K562 (cell line): ENCODE results near the gene KAZN.

Experiments
- BMI1 ChIP-seq: fragments of 150-350 bp; IDR thresholded peaks from 2 replicates; pipeline ENCODE4 v1.6.1; 2014; ENCODE audit warnings: low read length
- CREB1 ChIP-seq, 2 experiments: sonication (generic) in 1 of 2; formaldehyde crosslinking in 1 of 2; IDR thresholded peaks; 2 replicates each; pipeline versions ENCODE4 v1.6.1 to v1.8.0; 2012 to 2022; ENCODE audit warnings: inconsistent platforms in 1 of 2, mild to moderate bottlenecking in 1 of 2, missing genetic modification reagents in 1 of 2, moderate library complexity in 1 of 2
- CTBP1 ChIP-seq: fragments of 450-650 bp; IDR thresholded peaks from 2 replicates; pipeline ENCODE4 v1.6.1; 2016; ENCODE audit warnings: borderline replicate concordance
- JUN ChIP-seq, 2 experiments: sonication (generic) in 1 of 2; formaldehyde crosslinking in 1 of 2; IDR thresholded peaks; 2 replicates each; pipeline versions ENCODE4 v1.6.1 to v1.8.0; 2012 to 2022; ENCODE audit warnings: borderline replicate concordance in 2 of 2, mild to moderate bottlenecking in 2 of 2, improper control_type of control experiment in 1 of 2, low read depth in 1 of 2, low read length in 1 of 2, missing genetic modification reagents in 1 of 2
- TCF7 ChIP-seq: sonication (generic); IDR thresholded peaks from 2 replicates; pipeline ENCODE4 v1.6.1; 2016; ENCODE audit warnings: antibody characterized with exemption, borderline replicate concordance
- TF ChIP-seq, protein P1 (sequence below), 3 experiments: IDR thresholded peaks in 2 of 3; conservative IDR thresholded peaks in 1 of 3; 2 replicates each; pipeline ENCODE4 v1.5.1; 2011 to 2012; ENCODE audit warnings: low read length in 3 of 3, mild to moderate bottlenecking in 3 of 3, control low read depth in 2 of 3, improper control_type of control experiment in 1 of 3, inconsistent platforms in 1 of 3, low read depth in 1 of 3, mixed read lengths in 1 of 3, moderate library complexity in 1 of 3; ENCODE audit not compliant: insufficient read depth in 2 of 3
- TF ChIP-seq, protein P2 (sequence below): fragments of 250-450 bp; sonication (Bioruptor Pico); IDR thresholded peaks from 2 replicates; pipeline ENCODE4 v1.8.0; 2022; ENCODE audit warnings: inconsistent platforms, mild to moderate bottlenecking, moderate library complexity, borderline replicate concordance
- TF ChIP-seq, protein P3 (sequence below): fragments of 150-350 bp; conservative IDR thresholded peaks from 2 replicates; pipeline ENCODE4 v1.6.1; 2014; ENCODE audit warnings: low read length

- no peak for TF ChIP-seq CTBP1
- TF ChIP-seq, protein P1, sequence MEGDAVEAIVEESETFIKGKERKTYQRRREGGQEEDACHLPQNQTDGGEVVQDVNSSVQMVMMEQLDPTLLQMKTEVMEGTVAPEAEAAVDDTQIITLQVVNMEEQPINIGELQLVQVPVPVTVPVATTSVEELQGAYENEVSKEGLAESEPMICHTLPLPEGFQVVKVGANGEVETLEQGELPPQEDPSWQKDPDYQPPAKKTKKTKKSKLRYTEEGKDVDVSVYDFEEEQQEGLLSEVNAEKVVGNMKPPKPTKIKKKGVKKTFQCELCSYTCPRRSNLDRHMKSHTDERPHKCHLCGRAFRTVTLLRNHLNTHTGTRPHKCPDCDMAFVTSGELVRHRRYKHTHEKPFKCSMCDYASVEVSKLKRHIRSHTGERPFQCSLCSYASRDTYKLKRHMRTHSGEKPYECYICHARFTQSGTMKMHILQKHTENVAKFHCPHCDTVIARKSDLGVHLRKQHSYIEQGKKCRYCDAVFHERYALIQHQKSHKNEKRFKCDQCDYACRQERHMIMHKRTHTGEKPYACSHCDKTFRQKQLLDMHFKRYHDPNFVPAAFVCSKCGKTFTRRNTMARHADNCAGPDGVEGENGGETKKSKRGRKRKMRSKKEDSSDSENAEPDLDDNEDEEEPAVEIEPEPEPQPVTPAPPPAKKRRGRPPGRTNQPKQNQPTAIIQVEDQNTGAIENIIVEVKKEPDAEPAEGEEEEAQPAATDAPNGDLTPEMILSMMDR (IDR thresholded peaks at IDR 0.05 in 2 of 3, conservative IDR thresholded peaks at IDR 0.05 in 1 of 3; ENCODE audit: insufficient read depth in 2 of 3, low read depth in 1 of 3, low read length in 3 of 3): no peak
- TF ChIP-seq, protein P2, sequence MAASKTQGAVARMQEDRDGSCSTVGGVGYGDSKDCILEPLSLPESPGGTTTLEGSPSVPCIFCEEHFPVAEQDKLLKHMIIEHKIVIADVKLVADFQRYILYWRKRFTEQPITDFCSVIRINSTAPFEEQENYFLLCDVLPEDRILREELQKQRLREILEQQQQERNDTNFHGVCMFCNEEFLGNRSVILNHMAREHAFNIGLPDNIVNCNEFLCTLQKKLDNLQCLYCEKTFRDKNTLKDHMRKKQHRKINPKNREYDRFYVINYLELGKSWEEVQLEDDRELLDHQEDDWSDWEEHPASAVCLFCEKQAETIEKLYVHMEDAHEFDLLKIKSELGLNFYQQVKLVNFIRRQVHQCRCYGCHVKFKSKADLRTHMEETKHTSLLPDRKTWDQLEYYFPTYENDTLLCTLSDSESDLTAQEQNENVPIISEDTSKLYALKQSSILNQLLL: no peak
- no peak for TF ChIP-seq JUN (IDR thresholded peaks at IDR 0.05; ENCODE audit: borderline replicate concordance, low read depth, low read length)
- no peak for TF ChIP-seq JUN (CRISPR knock-in tag; IDR thresholded peaks at IDR 0.05; ENCODE audit: borderline replicate concordance)
- no peak for TF ChIP-seq CREB1 (IDR thresholded peaks at IDR 0.05)
- no peak for TF ChIP-seq CREB1 (CRISPR knock-in tag; IDR thresholded peaks at IDR 0.05)
- TF ChIP-seq TCF7: no peak
- TF ChIP-seq, protein P3, sequence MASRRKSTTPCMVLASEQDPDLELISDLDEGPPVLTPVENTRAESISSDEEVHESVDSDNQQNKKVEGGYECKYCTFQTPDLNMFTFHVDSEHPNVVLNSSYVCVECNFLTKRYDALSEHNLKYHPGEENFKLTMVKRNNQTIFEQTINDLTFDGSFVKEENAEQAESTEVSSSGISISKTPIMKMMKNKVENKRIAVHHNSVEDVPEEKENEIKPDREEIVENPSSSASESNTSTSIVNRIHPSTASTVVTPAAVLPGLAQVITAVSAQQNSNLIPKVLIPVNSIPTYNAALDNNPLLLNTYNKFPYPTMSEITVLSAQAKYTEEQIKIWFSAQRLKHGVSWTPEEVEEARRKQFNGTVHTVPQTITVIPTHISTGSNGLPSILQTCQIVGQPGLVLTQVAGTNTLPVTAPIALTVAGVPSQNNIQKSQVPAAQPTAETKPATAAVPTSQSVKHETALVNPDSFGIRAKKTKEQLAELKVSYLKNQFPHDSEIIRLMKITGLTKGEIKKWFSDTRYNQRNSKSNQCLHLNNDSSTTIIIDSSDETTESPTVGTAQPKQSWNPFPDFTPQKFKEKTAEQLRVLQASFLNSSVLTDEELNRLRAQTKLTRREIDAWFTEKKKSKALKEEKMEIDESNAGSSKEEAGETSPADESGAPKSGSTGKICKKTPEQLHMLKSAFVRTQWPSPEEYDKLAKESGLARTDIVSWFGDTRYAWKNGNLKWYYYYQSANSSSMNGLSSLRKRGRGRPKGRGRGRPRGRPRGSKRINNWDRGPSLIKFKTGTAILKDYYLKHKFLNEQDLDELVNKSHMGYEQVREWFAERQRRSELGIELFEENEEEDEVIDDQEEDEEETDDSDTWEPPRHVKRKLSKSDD: no peak
- no peak for TF ChIP-seq BMI1
These were observed 27.5 kb downstream of the KAZN start for GRCh38 chr1:14625996-14626395.
